ENCODE data around the gene CDC42BPA. TPM values are rescaled to one million over a fixed set of nuclear protein-coding genes. Genes with fewer than 3 reads are reported as not detected.

The CDC42BPA gene
- total RNA-seq, 2 experiments from 2014 or later = 1.8 to 2.1 TPM

GRCh38 chr1:226948051-226948450 is 370.2 kb downstream of the CDC42BPA start:
- H3K27ac Mint-ChIP-seq = no peak overlapping the region
- peaks cover 1% of the 10 kb centered on the region for H3K9me3 Mint-ChIP-seq
- DNase-seq (no peak), ATAC-seq (no peak)
- intact Hi-C loops (cut with micrococcal nuclease) = no loop called here
- H3K4me3 Mint-ChIP-seq = no peak overlapping the region
- POLR2A ChIA-PET = no interaction called here
- H3K4me1 Mint-ChIP-seq (ENCODE audit: low read depth) = peaks cover 53% of the 10 kb centered on the region
- TF ChIP-seq CTCF (IDR thresholded peaks at IDR 0.05) = no peak
- CTCF ChIA-PET = interaction anchor here (1.4 kb wide), 1 partner anchor 322 kb away, joined by 3 read pairs; no protein-coding TSS in a partner anchor
- no peaks in the 10 kb centered on the region for H3K36me3 Mint-ChIP-seq (ENCODE audit: low read depth)
- H3K27me3 Mint-ChIP-seq = no peaks in the 10 kb centered on the region

- CTCF ChIA-PET = interaction anchor here (1.4 kb wide), 1 partner anchor 16 kb away, joined by 3 read pairs; no protein-coding TSS in a partner anchor
These were observed 371.5 kb downstream of the CDC42BPA start for GRCh38 chr1:226946841-226947240.

GRCh38 chr1:226946285-226946684 is 372.0 kb downstream of the CDC42BPA start:
- Mint-ChIP-seq H3K27ac (no peak overlapping the region), H3K4me1 (ENCODE audit: low read depth) (peaks cover 66% of the 10 kb centered on the region), H3K4me3 (no peak overlapping the region), H3K36me3 (ENCODE audit: low read depth) (no peaks in the 10 kb centered on the region), H3K27me3 (no peaks in the 10 kb centered on the region), H3K9me3 (peaks cover 1% of the 10 kb centered on the region)
- ATAC-seq (no peak), DNase-seq (no peak)
- POLR2A ChIA-PET = no interaction called here
- TF ChIP-seq CTCF (IDR thresholded peaks at IDR 0.05) = no peak
- intact Hi-C loops (cut with micrococcal nuclease) = no loop called here
- CTCF ChIA-PET = interaction anchor here (1.4 kb wide), 1 partner anchor 15 kb away, joined by 3 read pairs; no protein-coding TSS in a partner anchor

More at GRCh38 chr1:226946841-226947240, 371.5 kb downstream of the CDC42BPA start:
- Mint-ChIP-seq H3K4me3 (no peak overlapping the region), H3K36me3 (ENCODE audit: low read depth) (no peaks in the 10 kb centered on the region), H3K27me3 (no peaks in the 10 kb centered on the region), H3K27ac (no peak overlapping the region), H3K9me3 (peaks cover 1% of the 10 kb centered on the region), H3K4me1 (ENCODE audit: low read depth) (peaks cover 62% of the 10 kb centered on the region)
- POLR2A ChIA-PET = no interaction called here
- ATAC-seq (no peak), DNase-seq (no peak)
- intact Hi-C loops (cut with micrococcal nuclease) = no loop called here
- no peak for TF ChIP-seq CTCF (IDR thresholded peaks at IDR 0.05)

- Mint-ChIP-seq H3K9me3 (peaks cover 1% of the 10 kb centered on the region), H3K4me3 (no peak overlapping the region), H3K4me1 (ENCODE audit: low read depth) (peaks cover 68% of the 10 kb centered on the region), H3K27me3 (no peaks in the 10 kb centered on the region), H3K36me3 (ENCODE audit: low read depth) (no peaks in the 10 kb centered on the region), H3K27ac (no peak overlapping the region)
- no peak for TF ChIP-seq CTCF (IDR thresholded peaks at IDR 0.05)
- ATAC-seq = no peak
- intact Hi-C loops (cut with micrococcal nuclease) = no loop called here
- no peak for DNase-seq
- POLR2A ChIA-PET = no interaction called here
- CTCF ChIA-PET = interaction anchor here (1.4 kb wide), 1 partner anchor 15 kb away, joined by 3 read pairs; no protein-coding TSS in a partner anchor
These were observed 372.4 kb downstream of the CDC42BPA start for GRCh38 chr1:226945858-226946245.

- Mint-ChIP-seq H3K36me3 (ENCODE audit: low read depth) (no peaks in the 10 kb centered on the region), H3K9me3 (peaks cover 1% of the 10 kb centered on the region), H3K4me1 (ENCODE audit: low read depth) (peaks cover 67% of the 10 kb centered on the region), H3K27me3 (no peaks in the 10 kb centered on the region), H3K4me3 (no peak overlapping the region), H3K27ac (no peak overlapping the region)
- ChIA-PET CTCF (no interaction called here), POLR2A (no interaction called here)
- DNase-seq (no peak), ATAC-seq (no peak)
- intact Hi-C loops (cut with micrococcal nuclease) = no loop called here
- TF ChIP-seq CTCF (IDR thresholded peaks at IDR 0.05) = no peak
These were observed 373.0 kb downstream of the CDC42BPA start for GRCh38 chr1:226945106-226945857.

Measured in activated CD8-positive, alpha-beta T cell treated with anti-CD3 and anti-CD28 coated beads for 36 hours (primary cell).